ENCODE data around the gene DDX51.

DDX51 gene

DNA sequence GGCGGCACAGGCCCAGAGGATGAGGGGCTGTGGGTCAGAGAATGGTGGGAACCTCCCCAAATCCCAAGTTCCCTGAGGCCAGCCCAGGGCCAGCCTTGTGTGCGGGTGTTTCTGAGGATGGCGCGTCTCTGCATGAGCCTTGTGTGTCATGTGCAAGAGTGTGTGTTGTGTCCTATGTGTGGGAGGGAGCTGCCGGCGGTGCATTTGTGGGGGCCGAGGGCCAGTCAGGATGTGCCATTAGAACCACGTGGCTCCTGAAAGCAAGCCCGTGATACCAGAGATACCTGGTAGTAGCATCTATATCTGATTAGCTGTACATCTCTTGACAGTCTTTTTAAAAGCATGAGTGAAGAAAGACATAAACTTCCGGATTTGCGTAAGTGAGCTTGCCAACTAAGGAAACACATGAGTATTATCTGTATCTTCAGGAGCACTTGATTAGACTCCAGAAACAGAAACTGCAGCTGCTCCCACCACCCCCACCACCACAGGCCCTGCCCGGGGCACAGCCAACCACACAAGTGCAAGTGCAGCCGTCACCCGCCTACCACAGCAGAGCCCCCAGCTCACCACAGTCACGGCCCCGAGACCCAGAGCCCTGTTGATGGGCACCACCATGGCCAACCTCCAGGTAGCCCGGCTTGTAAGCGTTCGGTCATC is 19.2 kb downstream of the DDX51 start:
- H3K4me1 ChIP-seq (ENCODE audit: control insufficient read depth, insufficient read depth, low read length), result no peaks in the 10 kb centered on the region
- H3K27me3 ChIP-seq (ENCODE audit: control insufficient read depth, insufficient read depth, low read length), result no peaks in the 10 kb centered on the region
- H3K27ac ChIP-seq (ENCODE audit: low read length), result no peak overlapping the region
- no peak for DNase-seq (ENCODE audit: low read depth, low spot score)
- no CpG with 5 or more reads among the region's 19 CpGs for WGBS (ENCODE audit: insufficient coverage, insufficient read length)
- H3K4me3 ChIP-seq (ENCODE audit: low read length), result no peak overlapping the region
- peaks cover 9% of the 10 kb centered on the region for H3K36me3 ChIP-seq (ENCODE audit: control insufficient read depth, insufficient read depth, low read length)
- H3K9me3 ChIP-seq (ENCODE audit: control insufficient read depth, insufficient read depth, low read length), result no peaks in the 10 kb centered on the region

DNA sequence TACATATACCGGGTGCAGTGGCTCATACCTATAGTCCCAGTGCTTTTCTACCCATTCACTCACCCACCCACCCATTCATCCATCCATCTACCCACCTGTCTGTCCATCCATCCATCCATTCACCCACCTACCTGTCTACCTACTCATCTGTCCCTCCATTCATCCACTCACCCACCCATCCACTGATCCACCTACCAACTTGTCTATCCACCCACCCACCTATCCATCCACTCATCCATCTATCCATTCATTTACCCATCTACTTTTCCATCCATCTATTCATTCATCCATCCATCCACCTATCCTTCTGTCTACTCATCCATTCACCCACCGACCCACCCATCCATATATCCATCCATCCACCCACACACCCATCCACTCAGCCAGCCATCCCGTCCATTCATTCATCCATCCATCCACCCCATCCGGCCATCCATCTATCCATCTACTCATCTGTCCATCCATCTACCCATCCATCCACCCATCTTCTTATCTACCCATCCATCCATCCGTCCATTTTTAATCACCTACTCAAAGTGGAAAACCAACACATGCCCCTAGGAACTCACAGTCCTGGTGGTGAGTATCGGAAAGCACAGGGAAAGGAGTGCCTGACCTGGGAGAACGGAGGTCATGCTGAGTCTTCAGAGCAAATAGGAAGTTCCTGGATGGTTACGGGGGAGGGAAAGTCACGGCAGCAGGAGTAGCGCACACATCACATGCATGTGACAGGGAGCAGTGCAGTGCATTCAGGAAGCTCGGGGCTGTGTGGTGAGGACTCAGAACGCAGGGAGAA is 20.0 kb downstream of the DDX51 start:
- H3K4me1 ChIP-seq (ENCODE audit: control insufficient read depth, insufficient read depth, low read length), result no peaks in the 10 kb centered on the region
- H3K4me3 ChIP-seq (ENCODE audit: low read length), result no peak overlapping the region
- no peak for DNase-seq (ENCODE audit: low read depth, low spot score)
- no CpG with 5 or more reads among the region's 12 CpGs for WGBS (ENCODE audit: insufficient coverage, insufficient read length)
- H3K9me3 ChIP-seq (ENCODE audit: control insufficient read depth, insufficient read depth, low read length), result no peaks in the 10 kb centered on the region
- H3K36me3 ChIP-seq (ENCODE audit: control insufficient read depth, insufficient read depth, low read length), result peaks cover 9% of the 10 kb centered on the region
- H3K27me3 ChIP-seq (ENCODE audit: control insufficient read depth, insufficient read depth, low read length), result no peaks in the 10 kb centered on the region
- H3K27ac ChIP-seq (ENCODE audit: low read length), result no peak overlapping the region

DNA sequence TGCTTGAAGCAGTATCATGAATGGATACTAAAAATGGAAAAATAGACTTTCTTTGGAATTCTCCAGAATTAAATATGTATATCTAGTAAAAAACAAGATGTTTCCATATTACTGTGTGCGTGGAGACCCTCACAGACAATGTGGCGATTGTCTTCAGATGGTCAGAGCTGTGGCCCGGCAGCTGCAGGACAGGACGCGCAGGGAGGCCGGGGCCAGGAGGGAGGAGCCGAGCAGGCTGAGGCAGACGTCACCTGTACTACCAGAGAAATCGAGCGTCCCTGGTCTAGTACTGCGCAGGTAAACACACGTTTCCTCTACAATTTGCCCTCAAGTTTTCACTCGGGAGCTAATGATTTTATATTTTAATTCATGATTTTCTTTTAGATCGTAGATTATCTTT is 22.8 kb downstream of the DDX51 start:
- WGBS (ENCODE audit: insufficient coverage, insufficient read length), result no CpG with 5 or more reads among the region's 14 CpGs
- no peak overlapping the region for H3K27ac ChIP-seq (ENCODE audit: low read length)
- peaks cover 7% of the 10 kb centered on the region; the same call in 1 of the 2 replicates for H3K36me3 ChIP-seq (ENCODE audit: control insufficient read depth, insufficient read depth, low read length)
- no peaks in the 10 kb centered on the region for H3K9me3 ChIP-seq (ENCODE audit: control insufficient read depth, insufficient read depth, low read length)
- no peaks in the 10 kb centered on the region for H3K27me3 ChIP-seq (ENCODE audit: control insufficient read depth, insufficient read depth, low read length)
- H3K4me3 ChIP-seq (ENCODE audit: low read length), result no peak overlapping the region
- no peak for DNase-seq (ENCODE audit: low read depth, low spot score)
- no peaks in the 10 kb centered on the region for H3K4me1 ChIP-seq (ENCODE audit: control insufficient read depth, insufficient read depth, low read length)

DNA sequence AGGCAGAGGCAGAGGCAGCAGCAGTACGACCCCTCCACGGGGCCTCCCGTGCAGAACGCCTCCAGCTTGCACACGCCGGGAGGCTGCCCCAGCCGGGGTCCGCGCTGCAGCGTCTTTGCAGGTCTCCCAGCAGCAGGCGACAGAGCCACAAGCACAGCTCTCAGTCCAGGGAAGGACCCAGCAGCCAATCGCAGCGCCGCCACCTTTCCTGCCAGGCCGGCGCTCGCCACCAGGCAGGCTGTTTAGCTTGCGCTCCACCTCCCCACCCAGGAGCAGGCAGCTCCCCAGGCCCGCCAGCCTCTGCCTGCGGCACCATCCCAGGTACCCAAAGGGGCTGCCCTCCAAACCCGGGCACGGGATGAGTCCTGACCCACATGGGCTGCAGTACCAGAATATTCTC is 25.2 kb downstream of the DDX51 start:
- Histone ChIP-seq H3K9me3 (ENCODE audit: control insufficient read depth, insufficient read depth, low read length) (no peaks in the 10 kb centered on the region), H3K36me3 (ENCODE audit: control insufficient read depth, insufficient read depth, low read length) (peaks cover 14% of the 10 kb centered on the region), H3K27me3 (ENCODE audit: control insufficient read depth, insufficient read depth, low read length) (no peaks in the 10 kb centered on the region), H3K27ac (ENCODE audit: low read length) (no peak overlapping the region), H3K4me3 (ENCODE audit: low read length) (no peak overlapping the region), H3K4me1 (ENCODE audit: control insufficient read depth, insufficient read depth, low read length) (no peaks in the 10 kb centered on the region)
- no CpG with 5 or more reads among the region's 22 CpGs for WGBS (ENCODE audit: insufficient coverage, insufficient read length)
- no peak for DNase-seq (ENCODE audit: low read depth, low spot score)

DNA sequence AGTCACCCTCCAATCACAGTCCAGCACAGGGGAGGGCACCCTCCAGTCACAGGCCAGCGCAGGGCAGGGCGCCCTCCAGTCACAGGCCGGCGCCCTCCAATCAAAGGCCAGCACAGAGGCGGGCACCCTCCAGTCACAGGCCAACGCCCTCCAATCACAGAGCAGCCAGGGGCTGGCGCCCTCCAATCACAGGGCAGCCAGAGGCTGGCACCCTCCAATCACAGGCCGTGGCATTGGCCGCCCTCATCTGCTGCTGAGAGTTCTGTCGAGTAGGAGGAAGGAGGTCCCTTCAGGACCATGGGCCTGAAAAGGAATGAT is 26.6 kb downstream of the DDX51 start:
- no peak overlapping the region for H3K4me3 ChIP-seq (ENCODE audit: low read length)
- WGBS (ENCODE audit: insufficient coverage, insufficient read length), result no CpG with 5 or more reads among the region's 10 CpGs
- H3K27me3 ChIP-seq (ENCODE audit: control insufficient read depth, insufficient read depth, low read length), result no peaks in the 10 kb centered on the region
- no peaks in the 10 kb centered on the region for H3K4me1 ChIP-seq (ENCODE audit: control insufficient read depth, insufficient read depth, low read length)
- no peak overlapping the region for H3K27ac ChIP-seq (ENCODE audit: low read length)
- peaks cover 14% of the 10 kb centered on the region for H3K36me3 ChIP-seq (ENCODE audit: control insufficient read depth, insufficient read depth, low read length)
- no peak for DNase-seq (ENCODE audit: low read depth, low spot score)
- no peaks in the 10 kb centered on the region for H3K9me3 ChIP-seq (ENCODE audit: control insufficient read depth, insufficient read depth, low read length)

DNA sequence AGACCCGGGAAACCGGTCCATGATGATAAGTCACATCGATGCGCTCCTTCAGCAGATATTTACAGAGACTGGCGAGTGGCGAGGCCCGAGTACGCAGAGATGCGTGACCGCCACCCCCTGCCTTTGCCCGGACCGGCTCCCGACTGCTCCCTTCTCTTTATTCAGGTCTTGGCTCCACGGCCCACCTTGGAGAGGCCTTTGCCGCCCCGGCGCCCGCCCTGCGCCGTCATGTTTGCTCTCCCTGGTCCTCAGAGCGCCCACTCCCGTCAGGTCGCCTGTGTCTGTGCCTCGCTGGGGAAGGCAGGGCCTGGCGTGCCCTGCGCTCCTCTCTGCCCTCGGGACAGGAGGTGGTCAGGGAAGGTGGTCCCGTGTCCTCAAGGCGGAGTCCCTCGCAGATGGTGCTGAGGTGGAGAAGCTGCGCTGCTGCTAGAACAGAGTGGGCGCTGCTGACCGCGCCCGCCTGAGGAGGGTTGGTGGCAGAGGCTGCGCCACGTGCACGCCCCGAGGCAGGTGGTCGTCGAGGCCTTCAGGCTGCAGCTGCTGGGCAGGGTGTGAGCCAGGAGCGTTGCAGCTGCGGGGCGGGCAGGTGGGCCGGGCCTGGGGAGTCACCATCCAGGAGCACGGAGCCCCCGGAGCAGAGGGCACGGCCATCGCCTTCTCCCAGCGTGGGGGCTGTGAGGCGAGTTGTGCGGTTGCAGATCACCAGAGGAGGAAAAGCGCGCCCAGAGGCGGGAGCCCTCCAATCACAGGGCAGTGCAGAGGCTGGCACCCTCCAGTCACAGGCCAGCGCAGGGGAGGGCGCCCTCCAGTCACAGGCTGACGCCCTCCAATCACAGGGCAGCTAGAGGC is 27.2 kb downstream of the DDX51 start:
- no CpG with 5 or more reads among the region's 58 CpGs for WGBS (ENCODE audit: insufficient coverage, insufficient read length)
- H3K36me3 ChIP-seq (ENCODE audit: control insufficient read depth, insufficient read depth, low read length), result peaks cover 12% of the 10 kb centered on the region
- H3K4me3 ChIP-seq (ENCODE audit: low read length), result no peak overlapping the region

DNA sequence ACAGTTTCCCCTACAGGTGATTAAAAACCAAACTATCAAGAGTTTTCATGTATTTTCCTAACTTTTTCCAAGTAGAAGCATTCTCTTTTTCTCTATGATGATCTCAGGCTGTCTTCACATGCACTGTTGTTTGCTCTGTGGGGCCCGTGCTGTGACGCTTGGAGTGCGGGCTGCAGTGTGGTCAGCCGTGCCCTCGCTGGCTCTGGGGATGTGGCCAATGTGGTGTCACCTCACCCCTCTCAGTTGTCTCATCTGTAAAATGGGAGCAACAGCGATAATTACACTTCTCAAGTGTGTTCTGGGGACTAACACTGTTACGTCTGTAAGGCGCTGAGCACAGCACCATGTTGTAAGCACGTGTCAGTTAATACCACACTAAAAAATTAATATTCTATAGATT is 28.6 kb downstream of the DDX51 start:
- Histone ChIP-seq H3K27me3 (ENCODE audit: control insufficient read depth, insufficient read depth, low read length) (no peaks in the 10 kb centered on the region), H3K9me3 (ENCODE audit: control insufficient read depth, insufficient read depth, low read length) (no peaks in the 10 kb centered on the region), H3K4me1 (ENCODE audit: control insufficient read depth, insufficient read depth, low read length) (no peaks in the 10 kb centered on the region), H3K36me3 (ENCODE audit: control insufficient read depth, insufficient read depth, low read length) (peaks cover 21% of the 10 kb centered on the region), H3K27ac (ENCODE audit: low read length) (no peak overlapping the region), H3K4me3 (ENCODE audit: low read length) (no peak overlapping the region)
- no CpG with 5 or more reads among the region's 9 CpGs for WGBS (ENCODE audit: insufficient coverage, insufficient read length)
- DNase-seq (ENCODE audit: low read depth, low spot score), result no peak

More for the DNA sequence above, 27.2 kb downstream of the DDX51 start:
- Histone ChIP-seq H3K4me1 (ENCODE audit: control insufficient read depth, insufficient read depth, low read length) (no peaks in the 10 kb centered on the region), H3K27me3 (ENCODE audit: control insufficient read depth, insufficient read depth, low read length) (no peaks in the 10 kb centered on the region), H3K27ac (ENCODE audit: low read length) (no peak overlapping the region), H3K9me3 (ENCODE audit: control insufficient read depth, insufficient read depth, low read length) (no peaks in the 10 kb centered on the region)
- DNase-seq (ENCODE audit: low read depth, low spot score), result no peak

DNA sequence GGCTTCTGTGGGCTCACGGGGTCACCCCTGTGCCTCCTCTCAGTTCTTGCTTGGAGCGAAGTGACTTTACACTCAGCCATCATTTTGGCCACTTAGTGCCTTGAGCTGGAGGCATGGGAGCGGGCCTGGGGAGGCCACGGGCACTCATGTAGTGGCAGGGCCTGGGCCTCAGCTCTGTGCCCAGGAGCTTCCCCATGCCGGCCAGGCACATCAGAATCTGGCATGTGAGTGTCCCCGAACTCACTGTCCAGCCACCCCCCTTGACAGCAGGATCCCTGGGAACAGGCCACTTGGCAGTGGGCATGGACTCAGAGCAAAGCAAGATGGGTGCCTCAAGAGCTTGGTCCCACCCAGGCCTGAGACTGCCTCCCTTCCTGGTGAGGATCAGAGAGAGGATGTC is 29.5 kb downstream of the DDX51 start:
- Histone ChIP-seq H3K4me3 (ENCODE audit: low read length) (no peak overlapping the region), H3K4me1 (ENCODE audit: control insufficient read depth, insufficient read depth, low read length) (no peaks in the 10 kb centered on the region), H3K9me3 (ENCODE audit: control insufficient read depth, insufficient read depth, low read length) (no peaks in the 10 kb centered on the region), H3K27ac (ENCODE audit: low read length) (no peak overlapping the region), H3K36me3 (ENCODE audit: control insufficient read depth, insufficient read depth, low read length) (peaks cover 24% of the 10 kb centered on the region), H3K27me3 (ENCODE audit: control insufficient read depth, insufficient read depth, low read length) (no peaks in the 10 kb centered on the region)
- no CpG with 5 or more reads among the region's 6 CpGs for WGBS (ENCODE audit: insufficient coverage, insufficient read length)
- no peak for DNase-seq (ENCODE audit: low read depth, low spot score)

DNA sequence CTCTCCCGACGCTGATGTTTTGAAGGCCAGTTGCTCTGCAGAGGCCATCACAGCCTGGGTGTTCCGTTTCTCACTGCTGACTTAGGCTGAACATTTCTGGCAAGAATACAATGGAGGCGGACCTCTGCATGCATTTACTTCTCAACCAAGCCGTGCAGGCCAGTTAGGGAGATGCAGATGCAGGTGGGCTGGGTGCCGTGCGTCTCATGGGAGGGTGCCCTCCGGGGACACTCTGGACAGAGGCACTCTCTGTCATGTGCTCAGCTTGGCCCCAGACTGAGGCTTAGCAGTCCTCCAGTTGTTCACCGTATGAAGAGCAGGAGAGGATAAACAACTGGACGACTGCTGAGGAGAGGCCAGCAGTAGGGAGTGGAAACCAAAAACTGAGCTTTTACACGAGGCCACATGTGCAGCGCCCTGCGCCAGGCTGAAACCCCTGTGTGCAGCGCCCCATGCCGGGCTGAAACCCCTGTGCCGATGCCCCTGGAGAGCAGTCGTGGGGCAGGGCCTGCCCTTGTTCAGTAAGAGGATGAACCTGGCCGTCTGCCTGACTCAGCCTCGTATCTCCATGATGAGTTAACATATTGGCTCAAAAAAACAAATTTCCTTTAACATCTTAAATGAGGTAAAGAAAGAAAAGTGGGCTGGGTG is 32.3 kb downstream of the DDX51 start:
- no peaks in the 10 kb centered on the region for H3K4me1 ChIP-seq (ENCODE audit: control insufficient read depth, insufficient read depth, low read length)
- WGBS (ENCODE audit: insufficient coverage, insufficient read length), result no CpG with 5 or more reads among the region's 19 CpGs
- no peaks in the 10 kb centered on the region for H3K9me3 ChIP-seq (ENCODE audit: control insufficient read depth, insufficient read depth, low read length)
- no peak overlapping the region for H3K27ac ChIP-seq (ENCODE audit: low read length)
- H3K27me3 ChIP-seq (ENCODE audit: control insufficient read depth, insufficient read depth, low read length), result no peaks in the 10 kb centered on the region
- no peak for DNase-seq (ENCODE audit: low read depth, low spot score)
- H3K36me3 ChIP-seq (ENCODE audit: control insufficient read depth, insufficient read depth, low read length), result peaks cover 21% of the 10 kb centered on the region
- no peak overlapping the region; the same call in 1 of the 2 replicates for H3K4me3 ChIP-seq (ENCODE audit: low read length)

DNA sequence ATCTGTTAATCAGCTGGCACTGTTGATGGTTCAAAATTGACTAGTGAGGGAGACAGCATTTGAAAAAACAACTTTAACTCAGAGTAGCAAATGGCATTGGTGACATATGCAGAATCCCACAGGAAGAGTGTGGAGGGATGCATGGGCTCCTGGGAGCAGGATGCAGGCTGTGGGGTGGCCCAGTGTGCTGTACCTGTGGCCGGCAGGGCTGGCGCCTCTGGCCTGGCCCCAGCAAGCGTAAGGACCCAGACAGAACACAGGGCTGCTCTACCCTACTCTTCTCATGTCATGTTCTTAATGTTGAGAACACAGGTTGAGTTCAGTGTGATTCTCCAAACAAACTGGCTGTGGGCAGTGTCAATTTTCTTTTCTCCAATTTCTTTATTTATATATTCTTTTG is 33.4 kb downstream of the DDX51 start:
- Histone ChIP-seq H3K27ac (ENCODE audit: low read length) (no peak overlapping the region), H3K27me3 (ENCODE audit: control insufficient read depth, insufficient read depth, low read length) (no peaks in the 10 kb centered on the region), H3K4me1 (ENCODE audit: control insufficient read depth, insufficient read depth, low read length) (no peaks in the 10 kb centered on the region), H3K4me3 (ENCODE audit: low read length) (no peak overlapping the region), H3K9me3 (ENCODE audit: control insufficient read depth, insufficient read depth, low read length) (no peaks in the 10 kb centered on the region), H3K36me3 (ENCODE audit: control insufficient read depth, insufficient read depth, low read length) (peaks cover 21% of the 10 kb centered on the region)
- no CpG with 5 or more reads among the region's 3 CpGs for WGBS (ENCODE audit: insufficient coverage, insufficient read length)
- no peak for DNase-seq (ENCODE audit: low read depth, low spot score)
